Measurements from ENCODE around the gene FBXO30. TPM values are rescaled to one million over a fixed set of nuclear protein-coding genes. Genes with fewer than 3 reads are reported as not detected.

The FBXO30 gene
- total and polyA plus RNA-seq, 9 of the 15 experiments (the other 6 are each of a cell fraction or from before 2014, with no cell fraction given) = 3.6 to 12.8 (median 7.1) TPM

GRCh38 chr6:145814501-145815308, at the start of gene FBXO30 (continued):
- TF ChIP-seq RBM15 (IDR thresholded peaks at IDR 0.05; ENCODE audit: insufficient read depth, low read length) (no peak), TEAD1 (CRISPR knock-in tag; IDR thresholded peaks at IDR 0.05) (peak in 1 of 2 experiments; percentile 86; a peak in 2 of 4 replicates), RERE (CRISPR knock-in tag; IDR thresholded peaks at IDR 0.05; ENCODE audit: borderline replicate concordance) (no peak), HMGXB4 (CRISPR knock-in tag; IDR thresholded peaks at IDR 0.05) (peak; percentile 62; the same call in 1 of the 2 replicates), JUN (IDR thresholded peaks at IDR 0.05; ENCODE audit: borderline replicate concordance, low read depth, low read length) (no peak), JUN (CRISPR knock-in tag; IDR thresholded peaks at IDR 0.05; ENCODE audit: borderline replicate concordance) (0 out of 2 replicates have a peak, but pooled peaks have one; percentile 44), ZNF146 (CRISPR knock-in tag; IDR thresholded peaks at IDR 0.05; ENCODE audit: unreplicated experiment) (no peak), MYBL2 (IDR thresholded peaks at IDR 0.05; ENCODE audit: low read depth) (no peak), MYBL2 (CRISPR knock-in tag; IDR thresholded peaks at IDR 0.05; ENCODE audit: borderline replicate concordance) (no peak), STAT6 (CRISPR knock-in tag; IDR thresholded peaks at IDR 0.05) (no peak), ZNF444 (CRISPR knock-in tag; IDR thresholded peaks at IDR 0.05) (0 out of 2 replicates have a peak, but pooled peaks have one; percentile 17), DIDO1 (tag; IDR thresholded peaks at IDR 0.05; ENCODE audit: low read depth) (no peak; the same call in 1 of the 2 replicates), ELF4 (CRISPR knock-in tag; IDR thresholded peaks at IDR 0.05) (no peak)

All from K562 (cell line).